ENCODE results near the gene ARAP1. TPM values are rescaled to one million over a fixed set of nuclear protein-coding genes. Genes with fewer than 3 reads are reported as not detected.

The ARAP1 gene
- total RNA-seq, 1 donor from 2014 or later = 95.2 TPM

GRCh38 chr11:72776117-72776843, 24.1 kb upstream of the ARAP1 start:
- Mint-ChIP-seq H3K9me3 (no peaks in the 10 kb centered on the region), H3K27me3 (ENCODE audit: low read depth) (peaks cover 6% of the 10 kb centered on the region), H3K4me1 (ENCODE audit: low read depth) (no peaks in the 10 kb centered on the region), H3K36me3 (ENCODE audit: low read depth) (no peaks in the 10 kb centered on the region), H3K4me3 (ENCODE audit: low read depth) (no peak overlapping the region), H3K27ac (no peak overlapping the region)
- DNase-seq (ENCODE audit: low spot score) = no peak
- intact Hi-C loops (cut with micrococcal nuclease) = no loop called here

- Mint-ChIP-seq H3K27me3 (ENCODE audit: low read depth) (peaks cover 6% of the 10 kb centered on the region), H3K4me1 (ENCODE audit: low read depth) (no peaks in the 10 kb centered on the region), H3K27ac (no peak overlapping the region), H3K9me3 (no peaks in the 10 kb centered on the region), H3K4me3 (ENCODE audit: low read depth) (no peak overlapping the region), H3K36me3 (ENCODE audit: low read depth) (no peaks in the 10 kb centered on the region)
- DNase-seq (ENCODE audit: low spot score) = no peak
- intact Hi-C loops (cut with micrococcal nuclease) = no loop called here
These were observed 23.3 kb upstream of the ARAP1 start for GRCh38 chr11:72775288-72776110.

GRCh38 chr11:72774499-72774898, 22.3 kb upstream of the ARAP1 start:
- no peaks in the 10 kb centered on the region for H3K4me1 Mint-ChIP-seq (ENCODE audit: low read depth)
- no peaks in the 10 kb centered on the region for H3K36me3 Mint-ChIP-seq (ENCODE audit: low read depth)
- peaks cover under 1% of the 10 kb centered on the region for H3K27me3 Mint-ChIP-seq (ENCODE audit: low read depth)
- no peak for DNase-seq (ENCODE audit: low spot score)
- H3K4me3 Mint-ChIP-seq (ENCODE audit: low read depth) = no peak overlapping the region
- intact Hi-C loops (cut with micrococcal nuclease) = no loop called here
- no peak overlapping the region for H3K27ac Mint-ChIP-seq
- H3K9me3 Mint-ChIP-seq = no peaks in the 10 kb centered on the region

- Mint-ChIP-seq H3K4me1 (ENCODE audit: low read depth) (no peaks in the 10 kb centered on the region), H3K9me3 (no peaks in the 10 kb centered on the region), H3K36me3 (ENCODE audit: low read depth) (no peaks in the 10 kb centered on the region), H3K27me3 (ENCODE audit: low read depth) (peaks cover 2% of the 10 kb centered on the region), H3K27ac (no peak overlapping the region), H3K4me3 (ENCODE audit: low read depth) (no peak overlapping the region)
- intact Hi-C loops (cut with micrococcal nuclease) = no loop called here
- no peak for DNase-seq (ENCODE audit: low spot score)
These were observed 21.5 kb upstream of the ARAP1 start for GRCh38 chr11:72773696-72774095.

GRCh38 chr11:72773291-72773690, 21.1 kb upstream of the ARAP1 start:
- Mint-ChIP-seq H3K27me3 (ENCODE audit: low read depth) (peaks cover 4% of the 10 kb centered on the region), H3K9me3 (no peaks in the 10 kb centered on the region), H3K36me3 (ENCODE audit: low read depth) (no peaks in the 10 kb centered on the region), H3K4me3 (ENCODE audit: low read depth) (no peak overlapping the region), H3K27ac (no peak overlapping the region), H3K4me1 (ENCODE audit: low read depth) (no peaks in the 10 kb centered on the region)
- intact Hi-C loops (cut with micrococcal nuclease) = no loop called here
- no peak for DNase-seq (ENCODE audit: low spot score)

GRCh38 chr11:72772059-72772458, 19.9 kb upstream of the ARAP1 start:
- no peaks in the 10 kb centered on the region for H3K4me1 Mint-ChIP-seq (ENCODE audit: low read depth)
- no peak overlapping the region for H3K4me3 Mint-ChIP-seq (ENCODE audit: low read depth)
- intact Hi-C loops (cut with micrococcal nuclease) = no loop called here
- peaks cover 4% of the 10 kb centered on the region for H3K27me3 Mint-ChIP-seq (ENCODE audit: low read depth)
- H3K9me3 Mint-ChIP-seq = no peaks in the 10 kb centered on the region
- H3K36me3 Mint-ChIP-seq (ENCODE audit: low read depth) = no peaks in the 10 kb centered on the region
- H3K27ac Mint-ChIP-seq = no peak overlapping the region
- no peak for DNase-seq (ENCODE audit: low spot score)

- peaks cover 4% of the 10 kb centered on the region for H3K27me3 Mint-ChIP-seq (ENCODE audit: low read depth)
- intact Hi-C loops (cut with micrococcal nuclease) = no loop called here
These were observed 19.3 kb upstream of the ARAP1 start for GRCh38 chr11:72771507-72771906.

GRCh38 chr11:72770799-72771198, 18.6 kb upstream of the ARAP1 start:
- no peaks in the 10 kb centered on the region for H3K9me3 Mint-ChIP-seq
- H3K27me3 Mint-ChIP-seq (ENCODE audit: low read depth) = peaks cover 4% of the 10 kb centered on the region
- no peak for DNase-seq (ENCODE audit: low spot score)
- no peak overlapping the region for H3K27ac Mint-ChIP-seq
- H3K4me3 Mint-ChIP-seq (ENCODE audit: low read depth) = no peak overlapping the region
- no peaks in the 10 kb centered on the region for H3K4me1 Mint-ChIP-seq (ENCODE audit: low read depth)
- intact Hi-C loops (cut with micrococcal nuclease) = no loop called here
- no peaks in the 10 kb centered on the region for H3K36me3 Mint-ChIP-seq (ENCODE audit: low read depth)

More at GRCh38 chr11:72771507-72771906, 19.3 kb upstream of the ARAP1 start:
- no peak overlapping the region for H3K4me3 Mint-ChIP-seq (ENCODE audit: low read depth)
- no peaks in the 10 kb centered on the region for H3K9me3 Mint-ChIP-seq
- no peaks in the 10 kb centered on the region for H3K4me1 Mint-ChIP-seq (ENCODE audit: low read depth)
- DNase-seq (ENCODE audit: low spot score) = no peak
- no peaks in the 10 kb centered on the region for H3K36me3 Mint-ChIP-seq (ENCODE audit: low read depth)
- no peak overlapping the region for H3K27ac Mint-ChIP-seq

GRCh38 chr11:72769680-72770079, 17.5 kb upstream of the ARAP1 start:
- intact Hi-C loops (cut with micrococcal nuclease) = no loop called here
- DNase-seq (ENCODE audit: low spot score) = no peak
- Mint-ChIP-seq H3K27ac (no peak overlapping the region), H3K27me3 (ENCODE audit: low read depth) (peaks cover 4% of the 10 kb centered on the region), H3K9me3 (no peaks in the 10 kb centered on the region), H3K4me1 (ENCODE audit: low read depth) (no peaks in the 10 kb centered on the region), H3K4me3 (ENCODE audit: low read depth) (no peak overlapping the region), H3K36me3 (ENCODE audit: low read depth) (no peaks in the 10 kb centered on the region)

GRCh38 chr11:72768581-72768980, 16.4 kb upstream of the ARAP1 start:
- Mint-ChIP-seq H3K9me3 (no peaks in the 10 kb centered on the region), H3K27me3 (ENCODE audit: low read depth) (peaks cover 4% of the 10 kb centered on the region), H3K36me3 (ENCODE audit: low read depth) (no peaks in the 10 kb centered on the region), H3K4me1 (ENCODE audit: low read depth) (no peaks in the 10 kb centered on the region), H3K27ac (no peak overlapping the region), H3K4me3 (ENCODE audit: low read depth) (no peak overlapping the region)
- no peak for DNase-seq (ENCODE audit: low spot score)
- intact Hi-C loops (cut with micrococcal nuclease) = no loop called here

GRCh38 chr11:72767203-72768062, 15.2 kb upstream of the ARAP1 start:
- Mint-ChIP-seq H3K9me3 (no peaks in the 10 kb centered on the region), H3K4me1 (ENCODE audit: low read depth) (peaks cover 11% of the 10 kb centered on the region), H3K27ac (no peak overlapping the region), H3K4me3 (ENCODE audit: low read depth) (no peak overlapping the region), H3K27me3 (ENCODE audit: low read depth) (peaks cover 4% of the 10 kb centered on the region), H3K36me3 (ENCODE audit: low read depth) (no peaks in the 10 kb centered on the region)
- DNase-seq (ENCODE audit: low spot score) = no peak
- intact Hi-C loops (cut with micrococcal nuclease) = no loop called here

- Mint-ChIP-seq H3K27ac (no peak overlapping the region), H3K36me3 (ENCODE audit: low read depth) (no peaks in the 10 kb centered on the region)
These were observed 14.1 kb upstream of the ARAP1 start for GRCh38 chr11:72766152-72766902.

More at GRCh38 chr11:72766152-72766902, 14.1 kb upstream of the ARAP1 start:
- H3K4me3 Mint-ChIP-seq (ENCODE audit: low read depth) = no peak overlapping the region
- no peaks in the 10 kb centered on the region for H3K9me3 Mint-ChIP-seq
- intact Hi-C loops (cut with micrococcal nuclease) = no loop called here
- peaks cover 12% of the 10 kb centered on the region for H3K4me1 Mint-ChIP-seq (ENCODE audit: low read depth)
- DNase-seq (ENCODE audit: low spot score) = no peak
- H3K27me3 Mint-ChIP-seq (ENCODE audit: low read depth) = peaks cover 4% of the 10 kb centered on the region

All from activated T-helper 2 cell treated with anti-CD3 and anti-CD28 coated beads, Interferon-gamma antibody, Interleukin-2, Interleukin-4, amounts not matched to agents 10 μg/mL and 5 μg/mL and 100 μg/mL, durations not matched to agents 14 hours and 24 hours and 36 hours (primary cell).